AG09309 (cell line): ENCODE data around the gene TMEM40.

Experiments used
- DNase-seq: peaks from one replicate; pipeline ENCODE4 v3.0.0-alpha.2; 2010; ENCODE audit warnings: low read depth
- H3K4me3 ChIP-seq: 2 replicates; pipeline ENCODE4 v1.5.1; 2011; ENCODE audit warnings: mild to moderate bottlenecking, low read depth, low read length, moderate library complexity; ENCODE audit not compliant: control insufficient read depth
- CTCF ChIP-seq: IDR thresholded peaks from 2 replicates; pipeline ENCODE4 v1.5.1; 2011; ENCODE audit warnings: mild to moderate bottlenecking, low read depth, low read length, inconsistent platforms; ENCODE audit not compliant: insufficient read depth, control insufficient read depth; ENCODE audit errors: missing control alignments

Gene TMEM40

GRCh38 chr3:12759097-12759679 is at the start of gene TMEM40:
TMEM40 (minus strand) TSS chr3:12759259; CDS start chr3:12749832, 9,427 bp downstream.
- H3K4me3 ChIP-seq = no peak within 1 kb of the TSS
- no peak for TF ChIP-seq CTCF
- DNase-seq = no peak

GRCh38 chr3:12808587-12808986 is 49.5 kb upstream of the TMEM40 start:
- no peak for DNase-seq
- H3K4me3 ChIP-seq = no peak overlapping the region
- TF ChIP-seq CTCF = no peak

- DNase-seq = no peak
- TF ChIP-seq CTCF = no peak
These were observed 48.7 kb upstream of the TMEM40 start for GRCh38 chr3:12807601-12808359.

GRCh38 chr3:12807066-12807465 is 48.0 kb upstream of the TMEM40 start:
- TF ChIP-seq CTCF = no peak
- H3K4me3 ChIP-seq = no peak overlapping the region
- no peak for DNase-seq

More at GRCh38 chr3:12807601-12808359, 48.7 kb upstream of the TMEM40 start:
- H3K4me3 ChIP-seq = no peak overlapping the region

- no peak for TF ChIP-seq CTCF
- DNase-seq = no peak
These were observed 44.3 kb upstream of the TMEM40 start for GRCh38 chr3:12803371-12803770.

GRCh38 chr3:12799525-12800440 is 40.7 kb upstream of the TMEM40 start:
- no peak for TF ChIP-seq CTCF

More at GRCh38 chr3:12803371-12803770, 44.3 kb upstream of the TMEM40 start:
- H3K4me3 ChIP-seq = no peak overlapping the region

More at GRCh38 chr3:12799525-12800440, 40.7 kb upstream of the TMEM40 start:
- H3K4me3 ChIP-seq = no peak overlapping the region
- DNase-seq = no peak
